Retinal pigment epithelial cell (primary cell): Measurements from ENCODE around the gene ZSWIM6.

Experiments
- DNase-seq: peaks from one replicate; pipeline ENCODE4 v3.0.0-alpha.2; 2010; ENCODE audit warnings: low read depth
- H3K4me3 ChIP-seq: 2 replicates; pipeline ENCODE4 v1.5.1; 2011; ENCODE audit warnings: mild to moderate bottlenecking, low read length, control low read depth, moderate library complexity
- TF ChIP-seq, protein P1 (sequence below): conservative IDR thresholded peaks from 2 replicates; pipeline ENCODE4 v1.5.1; 2011; ENCODE audit warnings: low read depth, low read length, control low read depth, inconsistent platforms

Gene ZSWIM6

DNA sequence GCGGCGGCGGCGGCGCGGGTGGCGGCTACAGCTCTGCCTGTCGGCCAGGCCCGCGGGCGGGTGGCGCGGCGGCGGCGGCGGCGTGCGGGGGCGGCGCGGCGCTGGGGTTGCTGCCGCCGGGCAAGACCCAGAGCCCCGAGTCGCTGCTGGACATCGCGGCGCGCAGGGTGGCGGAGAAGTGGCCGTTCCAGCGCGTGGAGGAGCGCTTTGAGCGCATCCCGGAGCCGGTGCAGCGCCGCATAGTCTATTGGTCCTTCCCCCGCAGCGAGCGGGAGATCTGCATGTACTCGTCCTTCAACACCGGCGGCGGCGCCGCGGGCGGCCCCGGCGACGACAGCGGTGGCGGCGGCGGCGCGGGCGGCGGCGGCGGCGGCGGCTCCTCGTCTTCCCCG, 296 bp downstream of the ZSWIM6 start:
- peak overlapping the region; percentile 73 for H3K4me3 ChIP-seq
- no peak for DNase-seq
- TF ChIP-seq, protein P1, sequence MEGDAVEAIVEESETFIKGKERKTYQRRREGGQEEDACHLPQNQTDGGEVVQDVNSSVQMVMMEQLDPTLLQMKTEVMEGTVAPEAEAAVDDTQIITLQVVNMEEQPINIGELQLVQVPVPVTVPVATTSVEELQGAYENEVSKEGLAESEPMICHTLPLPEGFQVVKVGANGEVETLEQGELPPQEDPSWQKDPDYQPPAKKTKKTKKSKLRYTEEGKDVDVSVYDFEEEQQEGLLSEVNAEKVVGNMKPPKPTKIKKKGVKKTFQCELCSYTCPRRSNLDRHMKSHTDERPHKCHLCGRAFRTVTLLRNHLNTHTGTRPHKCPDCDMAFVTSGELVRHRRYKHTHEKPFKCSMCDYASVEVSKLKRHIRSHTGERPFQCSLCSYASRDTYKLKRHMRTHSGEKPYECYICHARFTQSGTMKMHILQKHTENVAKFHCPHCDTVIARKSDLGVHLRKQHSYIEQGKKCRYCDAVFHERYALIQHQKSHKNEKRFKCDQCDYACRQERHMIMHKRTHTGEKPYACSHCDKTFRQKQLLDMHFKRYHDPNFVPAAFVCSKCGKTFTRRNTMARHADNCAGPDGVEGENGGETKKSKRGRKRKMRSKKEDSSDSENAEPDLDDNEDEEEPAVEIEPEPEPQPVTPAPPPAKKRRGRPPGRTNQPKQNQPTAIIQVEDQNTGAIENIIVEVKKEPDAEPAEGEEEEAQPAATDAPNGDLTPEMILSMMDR = no peak

DNA sequence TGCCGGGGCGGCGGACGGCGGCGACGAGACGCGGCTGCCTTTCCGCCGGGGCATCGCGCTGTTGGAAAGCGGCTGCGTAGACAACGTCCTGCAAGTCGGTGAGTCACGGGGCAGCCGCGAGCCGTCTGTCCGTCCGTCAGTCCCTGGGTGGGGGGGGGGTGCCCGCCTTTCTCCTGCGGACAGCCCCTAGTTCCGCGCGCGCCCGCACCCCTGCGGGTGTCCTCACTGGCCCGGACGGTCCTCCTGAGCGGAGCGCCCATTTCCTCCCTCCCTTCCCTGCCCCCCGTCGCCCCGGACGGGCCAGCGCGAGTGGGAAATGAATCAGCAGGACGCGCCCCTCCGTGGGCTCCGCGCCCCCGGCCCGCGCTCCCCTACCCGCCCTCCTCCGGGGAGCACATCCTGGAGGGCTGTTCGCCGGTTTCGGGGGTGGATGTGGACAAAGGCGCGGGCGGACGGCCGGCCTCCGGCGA, 828 bp downstream of the ZSWIM6 start:
- H3K4me3 ChIP-seq = peak overlapping the region; percentile 94
- no peak for DNase-seq
- TF ChIP-seq, protein P1 = no peak

DNA sequence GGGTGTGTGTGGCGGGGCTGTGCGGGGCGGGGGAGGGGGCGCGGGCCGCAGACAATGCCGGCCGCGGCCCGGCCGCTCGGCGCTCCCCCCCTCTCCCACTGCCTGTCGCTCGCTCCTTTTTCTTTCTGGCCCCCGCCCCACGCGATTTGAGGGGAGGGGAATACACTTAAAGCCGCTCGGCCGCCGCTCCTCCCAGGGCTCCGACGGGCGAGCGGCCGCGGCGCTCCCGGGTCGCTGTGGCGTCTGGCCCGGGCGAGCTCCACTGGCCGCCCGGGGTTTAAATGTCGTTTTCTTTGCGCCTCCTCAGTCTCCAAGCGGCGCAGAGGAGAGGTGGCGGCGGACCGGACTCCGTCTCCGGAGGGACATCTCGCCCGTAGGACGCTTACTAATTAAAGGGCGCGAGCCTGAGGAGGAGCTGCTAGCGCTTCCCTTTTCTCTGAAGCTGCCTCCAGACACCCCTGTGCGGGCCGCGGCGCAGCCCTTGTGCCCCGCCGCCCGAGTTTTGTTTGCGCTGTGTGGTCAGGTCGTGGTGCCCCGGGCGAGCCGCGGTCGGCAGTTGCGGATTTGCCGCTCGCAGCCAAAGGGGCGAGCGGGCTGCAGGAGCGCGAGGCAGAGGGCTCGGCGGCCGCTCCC, 1.4 kb downstream of the ZSWIM6 start:
- no peak for DNase-seq
- H3K4me3 ChIP-seq = peak overlapping the region; percentile 94
- TF ChIP-seq, protein P1 = no peak

DNA sequence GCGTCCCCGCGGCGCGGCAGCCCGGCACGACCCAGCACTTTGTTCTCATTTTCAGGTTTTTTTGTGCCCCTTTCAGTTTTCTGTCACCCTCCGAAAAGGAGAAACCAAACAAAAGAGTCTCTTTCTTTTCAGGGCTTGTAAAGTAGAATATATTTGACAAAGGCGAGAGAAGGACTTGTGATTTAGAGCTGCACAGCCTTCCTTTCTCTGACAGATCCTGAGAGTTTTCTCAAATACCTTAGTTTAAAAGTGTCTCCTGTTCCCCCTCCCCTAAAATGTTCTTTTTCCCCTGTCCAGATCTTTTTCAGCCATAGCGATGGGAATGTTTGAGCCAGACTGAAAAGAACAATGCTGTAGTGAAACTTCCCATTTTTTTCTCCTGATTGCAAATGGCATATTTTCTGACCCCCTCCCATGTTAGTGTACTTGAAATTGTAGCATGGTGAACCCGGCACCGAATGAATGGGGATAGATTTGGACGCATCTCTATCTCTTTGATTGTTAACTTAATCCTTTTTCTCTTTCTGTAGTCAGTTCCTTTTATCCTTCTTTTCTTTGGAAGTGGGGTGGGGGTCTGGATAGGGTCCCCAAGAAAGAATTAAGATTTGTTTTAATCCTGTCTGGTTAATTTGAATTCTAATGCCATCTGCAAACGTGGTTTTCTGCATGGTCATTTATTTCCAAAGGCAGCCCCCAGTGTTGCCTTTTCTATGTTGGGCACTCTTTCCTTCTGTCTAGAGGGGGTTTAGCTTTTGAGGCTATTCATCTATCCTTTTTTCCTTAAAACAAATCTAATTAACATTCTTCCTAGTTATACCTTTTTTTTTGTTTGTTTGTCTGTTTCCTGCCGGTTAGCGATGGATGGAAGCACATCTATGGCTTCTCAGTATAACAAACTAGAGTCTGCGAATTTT, 2.2 kb downstream of the ZSWIM6 start:
- TF ChIP-seq, protein P1 = no peak
- H3K4me3 ChIP-seq = peak overlapping the region; percentile 94
- no peak for DNase-seq

DNA sequence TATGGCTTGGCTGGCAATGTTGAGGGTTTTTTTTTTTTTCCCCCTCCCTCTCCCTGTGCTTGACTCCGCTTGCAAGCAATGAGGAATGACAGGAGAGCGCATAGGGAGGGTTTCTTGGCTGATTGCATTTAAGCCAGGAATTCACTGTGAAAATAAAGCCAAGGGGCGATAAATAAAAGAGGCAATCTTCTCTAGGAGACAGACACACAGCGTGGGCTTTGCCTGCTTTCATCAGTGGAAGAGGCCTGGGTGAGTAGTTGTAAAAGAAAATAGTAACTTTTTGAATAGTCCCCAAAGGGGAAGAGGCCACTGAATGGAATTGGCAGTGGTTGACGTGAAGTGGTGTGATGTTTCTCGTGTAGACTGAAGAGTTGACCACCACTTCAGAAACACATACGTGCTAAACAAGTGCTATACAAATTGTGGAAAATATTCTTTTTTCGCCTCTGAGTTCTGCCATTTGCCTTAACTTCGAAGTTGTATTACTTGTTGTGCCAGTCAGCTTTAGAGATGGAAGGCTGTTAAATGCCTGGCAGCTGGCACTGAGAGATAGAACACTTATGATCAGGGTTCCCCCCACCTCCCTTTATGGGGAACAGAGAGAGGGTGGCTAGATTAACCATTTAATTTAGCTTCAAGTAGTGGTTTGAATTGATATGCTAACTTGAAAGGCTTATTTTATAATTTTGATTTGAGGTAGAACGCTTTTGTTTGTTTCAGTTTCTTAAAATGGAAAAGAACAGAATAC, 3.0 kb downstream of the ZSWIM6 start:
- H3K4me3 ChIP-seq = peak overlapping the region; percentile 94
- peak; percentile 52 for DNase-seq
- TF ChIP-seq, protein P1 = no peak

DNA sequence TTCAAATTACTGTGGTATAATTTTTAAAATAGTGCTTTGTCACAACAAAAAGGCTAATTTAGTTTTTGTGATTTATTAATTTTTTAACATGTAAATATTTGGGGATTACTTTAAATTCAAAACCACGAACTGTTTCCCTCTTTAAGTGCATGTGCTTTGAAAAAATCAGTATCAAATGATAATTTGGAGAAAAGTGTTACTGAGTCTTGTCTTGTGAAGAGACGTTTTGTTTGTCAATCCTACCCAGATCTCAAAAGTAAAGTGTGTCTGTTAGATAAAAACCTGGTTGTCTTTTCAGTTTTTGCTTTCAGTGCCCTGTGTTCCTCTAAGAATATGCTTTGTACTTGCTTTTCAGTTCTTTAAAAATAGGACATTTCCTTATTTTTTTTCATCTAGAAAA, 7.7 kb downstream of the ZSWIM6 start:
- TF ChIP-seq, protein P1 = no peak
- DNase-seq = no peak
- no peak overlapping the region for H3K4me3 ChIP-seq
